Endothelial cell of umbilical vein (primary cell): ENCODE measurements around the gene NKD2. TPM values are rescaled to one million over a fixed set of nuclear protein-coding genes. Genes with fewer than 3 reads are reported as not detected.

Experiments used
- BruUV-seq: library from RNA; stranded (reverse); fragments of 400-500 nt; replicated peaks from 2 replicates; lab custom pipeline; 2021; lab: Mats Ljungman, UMichigan
- CTCF ChIA-PET: fragments of 300-600, 350-600 bp; sonication (Branson Sonifier 250); formaldehyde crosslinking; loops from one replicate; lab custom pipeline; 2021; ENCODE audit warnings: antibody characterized with exemption, inconsistent platforms; lab: Charles Lee
- POLR2A ChIA-PET: fragments of 300-600, 350-600 bp; sonication (Branson Sonifier 250); formaldehyde crosslinking; loops from one replicate; lab custom pipeline; 2021; ENCODE audit warnings: antibody characterized with exemption, inconsistent platforms; lab: Charles Lee
- DNase-seq: peaks from one replicate; pipeline ENCODE4 v3.0.0-alpha.2; 2011; ENCODE audit warnings: low read depth, low spot score
- FAIRE-seq: peaks from 2 replicates; lab custom pipeline; 2011; peaks lifted over from hg19 to GRCh38; lab: Jason Lieb, UNC
- H2AFZ ChIP-seq: 2 replicates; pipeline ENCODE4 v1.6.0; 2012; ENCODE audit warnings: low read depth, low read length, control low read depth, inconsistent platforms
- H3K27ac ChIP-seq: 2 replicates; pipeline ENCODE4 v1.5.1; 2011; ENCODE audit warnings: low read depth, mild to moderate bottlenecking, control low read depth, low read length, moderate library complexity; ENCODE audit not compliant: insufficient read depth
- H3K27me3 ChIP-seq, 2 experiments: 2 replicates each; pipeline versions ENCODE4 v1.6.0 to v1.6.1; 2011; ENCODE audit warnings: low read length in 2 of 2, mixed read lengths in 1 of 2; ENCODE audit not compliant: control insufficient read depth in 2 of 2, insufficient read depth in 2 of 2
- H3K36me3 ChIP-seq, 2 experiments: 2 replicates in 1 of 2; 3 replicates in 1 of 2; pipeline ENCODE4 v1.5.1; 2011; ENCODE audit warnings: low read length in 2 of 2, mild to moderate bottlenecking in 1 of 2, moderate library complexity in 1 of 2; ENCODE audit not compliant: control insufficient read depth in 2 of 2, insufficient read depth in 2 of 2; ENCODE audit errors: extremely low read depth in 1 of 2
- H3K4me1 ChIP-seq: 3 replicates; pipeline ENCODE4 v1.5.1; 2011; ENCODE audit warnings: mild to moderate bottlenecking, low read length; ENCODE audit not compliant: control insufficient read depth, insufficient read depth; ENCODE audit errors: extremely low read depth
- H3K4me2 ChIP-seq: 2 replicates; pipeline ENCODE4 v1.6.1; 2011; ENCODE audit warnings: low read length, control low read depth, mixed read lengths; ENCODE audit not compliant: insufficient read depth
- H3K4me3 ChIP-seq, 3 experiments: fragments of 200-600 bp in 1 of 3; sonication (generic), shearing (Covaris generic) in 1 of 3; replicated peaks in 1 of 3; 2 replicates each; pipeline ENCODE4 v1.5.1; 2011 to 2016; ENCODE audit warnings: control low read depth in 3 of 3, low read length in 3 of 3, mild to moderate bottlenecking in 2 of 3, inconsistent platforms in 1 of 3, low read depth in 1 of 3, moderate library complexity in 1 of 3; ENCODE audit not compliant: insufficient read depth in 1 of 3
- H3K79me2 ChIP-seq: 2 replicates; pipeline ENCODE4 v1.6.0; 2012; ENCODE audit warnings: low read length, inconsistent platforms; ENCODE audit not compliant: control insufficient read depth, insufficient read depth
- H3K9ac ChIP-seq: replicated peaks from 2 replicates; pipeline ENCODE3; 2011; ENCODE audit warnings: low read length, control low read depth; ENCODE audit not compliant: insufficient read depth; ENCODE audit errors: extremely low read depth
- H3K9me1 ChIP-seq: replicated peaks from 3 replicates; pipeline ENCODE4 v1.6.0; 2011; ENCODE audit warnings: mild to moderate bottlenecking, low read length; ENCODE audit not compliant: control insufficient read depth, insufficient read depth; ENCODE audit errors: extremely low read depth
- H3K9me3 ChIP-seq: replicated peaks from 2 replicates; pipeline ENCODE4 v1.5.1; 2012; ENCODE audit warnings: low read length, inconsistent platforms; ENCODE audit not compliant: control insufficient read depth, insufficient read depth
- H4K20me1 ChIP-seq: replicated peaks from 2 replicates; pipeline ENCODE3; 2011; ENCODE audit warnings: mild to moderate bottlenecking, low read length; ENCODE audit not compliant: control insufficient read depth, insufficient read depth; ENCODE audit errors: extremely low read depth
- EZH2 ChIP-seq: IDR thresholded peaks from 2 replicates; pipeline ENCODE4 v1.6.1; 2012; ENCODE audit warnings: borderline replicate concordance, low read depth, mild to moderate bottlenecking, moderate library complexity, low read length, inconsistent platforms; ENCODE audit not compliant: severe bottlenecking
- FOS ChIP-seq: IDR thresholded peaks from 2 replicates; pipeline ENCODE4 v1.6.1; 2011; ENCODE audit warnings: mild to moderate bottlenecking, low read length, moderate library complexity, borderline replicate concordance; ENCODE audit not compliant: insufficient read depth
- GATA2 ChIP-seq: IDR thresholded peaks from 2 replicates; pipeline ENCODE4 v1.7.0; 2011; ENCODE audit warnings: low read depth, mild to moderate bottlenecking, moderate library complexity, mixed read lengths, low read length; ENCODE audit not compliant: insufficient read length, insufficient read depth
- JUN ChIP-seq: IDR thresholded peaks from 2 replicates; pipeline ENCODE4 v1.6.1; 2011; ENCODE audit warnings: borderline replicate concordance, low read depth; ENCODE audit not compliant: insufficient read length, insufficient read depth
- dilution Hi-C: fragments of 300-500 bp; cut with MboI; formaldehyde crosslinking; loops from one replicate; pipeline ENCODE4 v1.15.0; 2019; ENCODE audit warnings: low sequenced_read_pairs; ENCODE audit not compliant: extremely low pct_ligation_motif_present
- intact Hi-C: fragments of 100-400 bp; cut with micrococcal nuclease; formaldehyde crosslinking; loops from one replicate; pipeline ENCODE4 v1.10.0; 2022
- polyA plus RNA-seq, 4 experiments: library from polyadenylated mRNA; depleted of rRNA in 3 of 4; stranded (reverse) in 3 of 4; unstranded in 1 of 4; fragments of >200 nt; gene quantifications; 2 replicates each; pipeline versions ENCODE4 v1.2.1 to v1.2.3, GENCODE V29; 2011 to 2012; ENCODE audit warnings: missing spikeins in 1 of 4
- total RNA-seq: library from RNA; stranded (reverse); gene quantifications from 2 replicates; pipeline ENCODE4 v1.2.3, GENCODE V29; 2021
- TF ChIP-seq, protein P1 (sequence below), 2 donors: IDR thresholded peaks; 1 replicate in 1 of 2; 2 replicates in 1 of 2; pipeline ENCODE4 v1.5.1; 2011; ENCODE audit warnings: low read length in 2 of 2, mild to moderate bottlenecking in 2 of 2, moderate library complexity in 2 of 2, control low read depth in 1 of 2, inconsistent platforms in 1 of 2, low read depth in 1 of 2; ENCODE audit not compliant: insufficient read depth in 1 of 2; ENCODE audit errors: extremely low read depth in 1 of 2
- TF ChIP-seq, protein P2 (sequence below): IDR thresholded peaks from 2 replicates; pipeline ENCODE4 v1.6.1; 2011; ENCODE audit not compliant: insufficient read depth, insufficient read length

NKD2 gene
- total and polyA plus RNA-seq, 2 donors (not counting 3 experiments of a cell fraction or from before 2014, with no cell fraction given): 0.08 TPM; not detected in 1

- Histone ChIP-seq H3K4me1 (no peaks in the 10 kb centered on the region), H3K4me3 (no peak overlapping the region), H2AFZ (no peak overlapping the region), H3K36me3 (peaks cover 0 to 33% of the 10 kb centered on the region in 2 experiments), H4K20me1 (no peaks in the 10 kb centered on the region), H3K27me3 (no peaks in the 10 kb centered on the region), H3K9ac (no peak overlapping the region), H3K79me2 (no peaks in the 10 kb centered on the region), H3K9me1 (no peaks in the 10 kb centered on the region), H3K4me2 (no peak overlapping the region), H3K27ac (no peak overlapping the region), H3K9me3 (no peaks in the 10 kb centered on the region)
- ChIA-PET CTCF (no interaction called here), POLR2A (no interaction called here)
- intact Hi-C loops: no loop called here
- FAIRE-seq: no peak
- dilution Hi-C loops: no loop called here
- TF ChIP-seq, protein P1, sequence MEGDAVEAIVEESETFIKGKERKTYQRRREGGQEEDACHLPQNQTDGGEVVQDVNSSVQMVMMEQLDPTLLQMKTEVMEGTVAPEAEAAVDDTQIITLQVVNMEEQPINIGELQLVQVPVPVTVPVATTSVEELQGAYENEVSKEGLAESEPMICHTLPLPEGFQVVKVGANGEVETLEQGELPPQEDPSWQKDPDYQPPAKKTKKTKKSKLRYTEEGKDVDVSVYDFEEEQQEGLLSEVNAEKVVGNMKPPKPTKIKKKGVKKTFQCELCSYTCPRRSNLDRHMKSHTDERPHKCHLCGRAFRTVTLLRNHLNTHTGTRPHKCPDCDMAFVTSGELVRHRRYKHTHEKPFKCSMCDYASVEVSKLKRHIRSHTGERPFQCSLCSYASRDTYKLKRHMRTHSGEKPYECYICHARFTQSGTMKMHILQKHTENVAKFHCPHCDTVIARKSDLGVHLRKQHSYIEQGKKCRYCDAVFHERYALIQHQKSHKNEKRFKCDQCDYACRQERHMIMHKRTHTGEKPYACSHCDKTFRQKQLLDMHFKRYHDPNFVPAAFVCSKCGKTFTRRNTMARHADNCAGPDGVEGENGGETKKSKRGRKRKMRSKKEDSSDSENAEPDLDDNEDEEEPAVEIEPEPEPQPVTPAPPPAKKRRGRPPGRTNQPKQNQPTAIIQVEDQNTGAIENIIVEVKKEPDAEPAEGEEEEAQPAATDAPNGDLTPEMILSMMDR (IDR thresholded peaks at IDR 0.05; ENCODE audit: extremely low read depth in 1 of 2, insufficient read depth in 1 of 2, low read depth in 1 of 2, low read length in 2 of 2): no peak
- TF ChIP-seq EZH2 (no peak), JUN (no peak), FOS (no peak), GATA2 (no peak)
- TF ChIP-seq, protein P2, sequence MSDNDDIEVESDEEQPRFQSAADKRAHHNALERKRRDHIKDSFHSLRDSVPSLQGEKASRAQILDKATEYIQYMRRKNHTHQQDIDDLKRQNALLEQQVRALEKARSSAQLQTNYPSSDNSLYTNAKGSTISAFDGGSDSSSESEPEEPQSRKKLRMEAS: no peak
- no peak for DNase-seq
- no TSS peak for BruUV-seq
Measured at GRCh38 chr5:1064383-1065142, 56.0 kb downstream of the NKD2 start.
